Globus pallidus (tissue), 1 donor: ENCODE results near the gene THSD7A.

Experiments
- DNase-seq: peaks from one replicate; pipeline ENCODE4 v3.0.0-alpha.2; 2015; ENCODE audit warnings: low spot score

THSD7A gene

DNA sequence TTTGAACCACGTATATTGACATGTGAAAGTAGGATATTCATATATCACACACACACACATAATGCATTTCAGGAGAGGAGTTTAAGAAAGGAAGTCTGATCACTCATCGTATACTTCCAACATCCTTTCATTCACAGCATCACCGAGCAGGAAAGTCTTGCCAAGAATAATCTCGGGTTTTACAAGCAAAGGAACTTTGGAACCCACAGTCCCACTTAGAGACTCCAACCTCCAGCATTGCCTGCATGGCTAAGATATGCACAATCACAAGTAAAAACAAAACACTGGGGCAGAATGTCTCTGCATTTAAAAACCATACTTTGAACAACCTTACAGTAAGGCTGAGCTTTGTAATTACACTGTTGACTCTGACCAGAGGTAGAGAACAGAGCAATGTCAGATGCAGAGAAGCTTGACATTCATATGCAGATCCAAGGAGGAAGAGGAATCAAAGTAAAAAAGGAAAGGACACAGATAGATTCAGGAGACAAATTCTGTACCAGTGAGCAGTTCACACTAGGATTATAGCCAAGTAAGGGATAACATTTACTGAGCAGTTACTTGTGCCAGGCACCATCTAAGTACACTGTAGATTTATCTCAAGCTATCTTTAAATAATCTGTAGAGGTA is 14.8 kb downstream of the THSD7A start:
- DNase-seq = no peak

DNA sequence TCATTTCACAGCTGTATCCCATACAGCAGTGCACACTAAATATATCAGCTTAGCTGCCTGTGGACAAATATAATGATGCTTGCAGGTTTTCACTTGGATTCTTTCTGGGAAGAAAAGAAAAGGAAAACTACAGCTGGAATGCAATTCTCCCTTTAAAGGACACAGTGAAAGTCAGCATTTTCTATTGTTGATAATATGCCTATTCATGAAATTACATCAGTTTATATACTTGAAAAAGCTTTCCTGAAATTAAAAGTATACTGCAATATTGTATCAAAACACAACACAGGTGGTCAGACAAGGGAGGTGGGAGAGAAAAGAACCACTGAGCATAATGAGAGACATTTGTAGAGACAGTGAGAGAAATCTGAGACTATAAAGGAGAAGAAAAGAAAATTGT is 20.3 kb downstream of the THSD7A start:
- no peak for DNase-seq

- DNase-seq = no peak
These were observed 21.9 kb downstream of the THSD7A start for GRCh38 chr7:11810043-11810625.

- DNase-seq = no peak
These were observed 25.0 kb downstream of the THSD7A start for GRCh38 chr7:11807000-11807399.

DNA sequence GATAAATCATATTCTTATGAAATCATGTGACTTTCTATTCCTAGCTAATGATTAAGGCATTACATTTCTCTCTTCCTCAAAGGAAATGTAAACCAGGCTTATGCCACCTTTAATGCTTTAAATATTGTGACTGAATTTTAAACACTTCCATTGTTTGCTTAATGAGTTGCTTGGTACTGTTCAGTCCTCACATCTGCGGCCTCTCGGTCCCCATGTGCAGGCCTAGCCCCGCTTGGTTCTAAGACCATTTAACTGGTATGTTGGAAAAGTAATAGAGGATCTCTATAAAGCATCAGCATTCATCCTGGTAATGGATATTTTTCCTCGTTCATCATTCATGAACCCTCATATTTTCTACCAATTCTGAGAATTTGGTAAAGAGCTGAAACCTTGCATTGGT is 27.4 kb downstream of the THSD7A start:
- no peak for DNase-seq

DNA sequence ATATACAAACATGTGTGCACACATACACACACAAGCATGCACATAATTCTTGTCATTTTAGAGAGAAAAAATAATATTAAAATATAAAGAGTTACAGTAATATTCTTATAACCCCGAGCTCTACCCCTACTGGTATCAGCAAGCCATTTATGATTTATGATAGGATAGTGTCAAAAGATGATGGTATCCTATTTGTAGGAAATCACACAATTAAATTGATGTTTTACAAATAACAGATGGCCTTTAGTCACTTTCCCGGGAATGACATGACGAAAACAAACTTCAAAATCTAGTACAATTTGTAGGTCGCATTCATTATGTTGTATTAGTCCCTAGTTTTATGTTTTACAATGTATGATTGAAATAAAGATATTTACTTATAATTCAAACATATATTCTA is 36.8 kb downstream of the THSD7A start:
- no peak for DNase-seq

DNA sequence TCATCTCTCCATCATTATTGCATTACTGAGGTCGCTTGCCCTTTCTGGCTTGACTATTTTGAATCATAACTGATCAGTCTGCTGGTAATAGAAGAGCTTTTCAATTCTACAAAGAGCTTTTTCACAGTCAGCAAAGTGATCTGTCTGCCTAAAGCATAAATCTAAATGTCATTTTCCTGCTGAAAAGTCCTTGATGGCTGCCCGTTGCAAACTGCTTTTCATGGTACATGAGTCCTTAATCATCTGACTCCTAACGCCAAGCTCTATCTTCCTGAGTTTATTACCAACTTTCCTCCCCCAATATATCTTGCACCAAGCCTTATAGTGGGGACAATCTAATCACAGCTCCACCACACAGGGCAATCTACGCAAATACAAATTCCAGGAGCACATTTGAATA is 39.8 kb downstream of the THSD7A start:
- no peak for DNase-seq

DNA sequence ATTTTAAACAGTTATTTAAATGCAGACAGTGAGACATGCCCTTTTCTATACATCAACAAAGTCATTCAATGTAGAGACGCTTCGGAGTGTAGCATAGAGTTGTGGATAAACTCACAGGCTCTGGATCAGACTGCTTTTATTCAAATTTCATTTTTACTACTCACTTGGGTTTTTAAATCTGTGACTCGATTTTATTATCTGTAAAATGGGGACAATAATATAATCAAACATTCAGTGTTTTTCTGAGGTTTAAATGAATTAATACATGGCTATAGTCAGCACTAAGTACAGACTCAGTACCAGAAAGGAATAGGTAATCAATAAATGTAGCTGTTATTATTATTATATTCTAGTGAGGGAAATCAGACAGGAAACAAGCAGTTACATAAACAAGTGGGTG is 43.4 kb downstream of the THSD7A start:
- DNase-seq = no peak

GRCh38 chr7:11787534-11787933 is 44.5 kb downstream of the THSD7A start:
- no peak for DNase-seq

DNA sequence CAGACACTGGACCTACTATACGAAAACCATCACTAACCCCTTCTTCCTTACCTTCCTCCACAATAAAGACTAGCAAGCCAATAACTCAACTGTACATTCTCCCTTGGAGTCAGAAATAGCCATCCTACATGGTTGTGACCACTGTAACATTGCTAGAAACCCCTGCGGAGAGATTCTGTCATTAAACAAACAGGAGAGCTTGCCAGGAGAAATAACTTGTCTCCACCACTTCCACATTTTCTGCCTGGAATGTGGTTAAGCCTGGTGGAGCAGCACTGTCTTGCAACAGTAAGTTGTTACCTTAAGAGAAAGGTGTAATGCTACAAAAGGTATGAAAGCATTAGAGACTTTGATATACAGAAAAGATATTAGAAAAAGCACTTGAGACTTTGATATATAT is 45.8 kb downstream of the THSD7A start:
- DNase-seq = no peak

GRCh38 chr7:11784769-11785536 is 47.0 kb downstream of the THSD7A start:
- no peak for DNase-seq

DNA sequence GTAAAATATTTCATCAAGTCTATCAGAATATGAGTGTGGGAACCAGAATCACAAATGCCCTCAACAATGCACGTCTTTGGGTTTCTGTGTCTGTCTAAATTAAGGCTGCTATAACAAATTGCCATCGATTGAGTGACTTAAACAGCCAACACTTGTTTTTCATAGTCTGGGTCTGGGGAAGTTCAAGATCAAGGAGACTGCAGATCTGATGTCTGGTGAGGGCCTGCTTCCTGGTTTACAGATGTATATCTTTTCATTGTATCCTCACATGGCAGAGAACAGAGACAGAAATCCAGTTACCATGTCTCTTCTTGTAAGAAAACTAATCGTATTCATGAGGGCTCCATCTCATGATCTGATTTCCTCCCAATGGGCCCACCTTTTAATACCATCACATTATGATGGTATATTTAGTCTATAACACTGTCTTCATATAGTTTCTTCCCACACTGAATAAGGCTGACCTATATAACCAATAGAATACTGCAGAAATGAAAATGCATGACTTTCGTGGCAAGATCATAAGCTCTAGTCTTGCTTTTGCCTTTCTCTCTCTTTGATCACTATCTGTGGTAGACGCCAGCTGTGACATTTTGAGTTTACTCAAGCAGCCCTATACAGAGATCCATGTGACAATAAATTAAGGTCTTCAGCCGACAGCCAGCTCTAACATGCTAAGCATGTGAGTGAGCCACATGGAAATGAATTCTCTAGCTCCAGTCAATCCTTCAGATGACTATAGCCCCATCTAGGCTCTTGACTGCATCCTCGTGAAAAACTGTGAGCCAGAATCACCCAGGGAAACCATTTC is 51.9 kb downstream of the THSD7A start:
- DNase-seq = no peak

GRCh38 chr7:11776039-11776438 is 56.0 kb downstream of the THSD7A start:
- DNase-seq = no peak

- DNase-seq = no peak
These were observed 56.6 kb downstream of the THSD7A start for GRCh38 chr7:11775401-11775800.

DNA sequence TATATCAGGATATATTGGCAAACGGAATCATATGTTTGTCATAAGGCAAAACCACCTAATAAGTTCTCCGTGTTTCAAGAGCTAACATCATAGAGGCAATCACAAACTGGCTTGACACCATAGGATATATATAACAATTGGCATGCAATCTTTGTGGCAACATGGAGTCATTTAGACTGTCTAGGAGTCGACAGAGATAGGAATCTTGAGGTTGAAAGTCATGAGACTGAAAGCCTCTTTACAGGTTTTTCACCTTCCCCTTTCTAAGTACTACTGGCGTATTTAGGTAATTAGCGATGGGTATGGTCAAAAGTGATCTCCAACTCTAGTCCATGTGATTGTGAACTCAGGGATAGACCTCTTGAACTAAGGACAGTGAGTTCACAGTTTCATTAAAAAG is 63.7 kb downstream of the THSD7A start:
- DNase-seq = no peak

GRCh38 chr7:11767148-11767547 is 64.8 kb downstream of the THSD7A start:
- no peak for DNase-seq

DNA sequence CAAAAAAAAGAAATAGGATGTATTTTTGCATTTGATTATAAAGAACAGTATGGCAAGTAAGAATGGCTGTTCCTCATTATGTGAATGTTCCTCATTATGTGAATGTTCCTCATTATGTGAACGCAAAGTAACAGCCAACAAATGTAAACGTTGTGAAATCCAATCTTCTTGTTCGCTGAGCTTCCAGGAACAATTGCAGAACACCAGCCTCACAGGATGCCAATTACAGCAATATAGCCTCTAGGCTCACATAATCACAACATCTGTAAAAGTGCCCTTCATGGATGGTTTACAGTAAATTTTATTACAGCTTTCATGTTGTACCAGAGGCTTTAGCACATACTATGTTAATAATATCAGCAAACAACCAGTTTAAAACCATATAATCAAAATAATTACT is 71.6 kb downstream of the THSD7A start:
- DNase-seq = no peak

- no peak for DNase-seq
These were observed 73.3 kb downstream of the THSD7A start for GRCh38 chr7:11758627-11759111.

- no peak for DNase-seq
These were observed 74.8 kb downstream of the THSD7A start for GRCh38 chr7:11757153-11757552.

DNA sequence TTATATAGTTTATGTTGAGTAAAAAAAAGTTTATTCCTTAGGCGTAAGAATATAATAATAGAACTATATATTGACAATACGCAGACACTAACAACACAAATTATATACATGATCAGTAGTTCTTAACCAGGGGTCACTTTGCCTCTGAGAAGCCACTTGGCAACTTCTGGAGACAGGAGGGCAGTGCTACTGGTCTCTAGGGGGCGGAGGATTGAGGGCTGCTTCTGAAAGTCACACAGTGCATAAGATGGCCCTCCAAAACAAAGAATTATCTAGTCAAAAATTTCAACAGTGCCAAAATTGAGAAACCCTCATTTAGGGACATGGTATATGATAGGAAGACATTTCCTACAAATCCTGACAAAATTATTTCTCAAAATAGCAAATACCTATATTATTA is 77.1 kb downstream of the THSD7A start:
- DNase-seq = no peak

DNA sequence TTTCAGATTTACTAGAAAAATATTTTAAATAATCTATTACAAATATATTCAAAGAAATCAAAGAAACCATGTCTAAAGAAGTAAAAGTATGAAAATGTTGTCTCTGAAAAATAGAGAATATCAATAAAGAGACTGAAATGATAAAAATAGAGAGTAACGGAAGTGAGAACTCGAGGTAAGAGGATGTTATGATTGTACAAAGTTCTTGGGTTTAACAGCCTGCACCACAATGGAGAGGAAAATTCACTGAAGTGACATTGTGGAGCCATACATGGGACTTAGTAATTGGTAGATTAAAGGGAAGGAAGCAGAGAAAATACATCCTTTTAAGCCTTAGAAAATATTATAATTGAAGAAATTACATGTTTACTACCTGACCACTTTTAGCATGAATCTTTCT is 77.9 kb downstream of the THSD7A start:
- DNase-seq = no peak

- no peak for DNase-seq
These were observed 78.6 kb downstream of the THSD7A start for GRCh38 chr7:11753433-11753832.
